A673 (cell line): ENCODE results near the gene SLIT1.

Source experiments
- EZH2 ChIP-seq: fragments of 200-600 bp; sonication (generic); IDR thresholded peaks from 2 replicates; pipeline ENCODE4 v1.6.1; 2017; ENCODE audit warnings: borderline replicate concordance, low read depth, mild to moderate bottlenecking, mixed read lengths, antibody characterized with exemption, low read length; ENCODE audit not compliant: poor library complexity, severe bottlenecking
- TF ChIP-seq, protein P1 (sequence below): fragments of 300-800, 200-600 bp; sonication (generic); conservative IDR thresholded peaks from 2 replicates; pipeline ENCODE4 v1.5.1; 2017; ENCODE audit warnings: low read depth, mild to moderate bottlenecking, antibody characterized with exemption, low read length, moderate library complexity, mixed read lengths

DNA sequence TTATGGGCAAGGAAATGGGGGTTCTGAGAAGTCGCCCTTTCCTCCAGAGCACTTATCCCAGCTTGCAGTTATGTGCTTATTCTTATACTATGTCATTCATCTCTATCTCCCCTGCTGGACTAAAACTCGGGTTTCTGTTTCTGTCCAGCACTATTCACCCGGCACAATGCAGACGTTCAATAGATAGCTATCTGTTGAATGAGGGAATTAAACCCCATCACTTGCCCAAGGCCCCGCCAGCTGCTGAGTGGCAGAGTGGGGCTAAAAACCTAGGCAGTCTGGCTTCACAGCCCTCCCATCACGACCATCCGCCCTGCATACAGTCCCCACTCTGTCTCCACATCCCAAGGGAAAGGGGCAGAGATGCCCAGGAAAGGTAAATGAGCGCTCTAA is 5.4 kb downstream of the SLIT1 start:
- TF ChIP-seq EZH2 = no peak
- TF ChIP-seq, protein P1, sequence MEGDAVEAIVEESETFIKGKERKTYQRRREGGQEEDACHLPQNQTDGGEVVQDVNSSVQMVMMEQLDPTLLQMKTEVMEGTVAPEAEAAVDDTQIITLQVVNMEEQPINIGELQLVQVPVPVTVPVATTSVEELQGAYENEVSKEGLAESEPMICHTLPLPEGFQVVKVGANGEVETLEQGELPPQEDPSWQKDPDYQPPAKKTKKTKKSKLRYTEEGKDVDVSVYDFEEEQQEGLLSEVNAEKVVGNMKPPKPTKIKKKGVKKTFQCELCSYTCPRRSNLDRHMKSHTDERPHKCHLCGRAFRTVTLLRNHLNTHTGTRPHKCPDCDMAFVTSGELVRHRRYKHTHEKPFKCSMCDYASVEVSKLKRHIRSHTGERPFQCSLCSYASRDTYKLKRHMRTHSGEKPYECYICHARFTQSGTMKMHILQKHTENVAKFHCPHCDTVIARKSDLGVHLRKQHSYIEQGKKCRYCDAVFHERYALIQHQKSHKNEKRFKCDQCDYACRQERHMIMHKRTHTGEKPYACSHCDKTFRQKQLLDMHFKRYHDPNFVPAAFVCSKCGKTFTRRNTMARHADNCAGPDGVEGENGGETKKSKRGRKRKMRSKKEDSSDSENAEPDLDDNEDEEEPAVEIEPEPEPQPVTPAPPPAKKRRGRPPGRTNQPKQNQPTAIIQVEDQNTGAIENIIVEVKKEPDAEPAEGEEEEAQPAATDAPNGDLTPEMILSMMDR = no peak
